Activated CD4-positive, alpha-beta T cell treated with anti-CD3 and anti-CD28 coated beads, Interleukin-10, Interleukin-2, amounts not matched to agents 100 ng/mL and 50 ng/mL, durations not matched to agents 16 hours and 8 hours (primary cell): ENCODE data around the gene CSNK2B.

Source experiments
- DNase-seq: peaks from one replicate; pipeline ENCODE4 v3.0.0-alpha.2; 2020

CSNK2B gene

DNA sequence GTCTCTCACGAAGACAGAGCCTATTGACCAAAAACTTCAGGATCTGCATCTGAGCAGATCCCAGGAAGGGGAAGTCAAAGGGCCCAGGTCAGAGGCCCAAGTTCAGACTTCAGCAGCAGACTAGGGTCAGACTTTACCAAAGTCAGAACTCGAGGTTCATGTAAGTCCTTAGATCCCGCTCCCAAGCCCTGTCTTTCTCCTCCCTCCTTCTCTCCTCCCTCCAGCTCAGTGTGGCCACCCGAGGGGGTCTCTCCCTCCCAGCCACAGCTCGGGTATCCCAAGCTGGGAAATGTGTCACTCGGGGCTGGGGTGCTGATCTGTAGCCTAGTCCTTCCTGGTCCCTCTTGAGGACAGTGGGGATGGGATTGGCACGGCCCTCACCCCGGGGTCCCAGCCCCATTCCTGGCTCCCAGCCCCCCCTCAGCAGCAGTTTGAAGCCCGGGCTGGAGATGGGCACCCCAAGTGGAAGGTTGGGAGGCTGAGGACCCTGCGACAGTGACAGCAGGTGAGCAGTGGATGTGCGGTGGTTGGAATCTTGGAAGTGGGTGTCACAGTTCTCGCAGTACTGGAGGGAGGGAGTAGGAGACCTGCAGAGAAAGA lies 3.7 kb upstream of the CSNK2B start:
- no peak for DNase-seq

DNA sequence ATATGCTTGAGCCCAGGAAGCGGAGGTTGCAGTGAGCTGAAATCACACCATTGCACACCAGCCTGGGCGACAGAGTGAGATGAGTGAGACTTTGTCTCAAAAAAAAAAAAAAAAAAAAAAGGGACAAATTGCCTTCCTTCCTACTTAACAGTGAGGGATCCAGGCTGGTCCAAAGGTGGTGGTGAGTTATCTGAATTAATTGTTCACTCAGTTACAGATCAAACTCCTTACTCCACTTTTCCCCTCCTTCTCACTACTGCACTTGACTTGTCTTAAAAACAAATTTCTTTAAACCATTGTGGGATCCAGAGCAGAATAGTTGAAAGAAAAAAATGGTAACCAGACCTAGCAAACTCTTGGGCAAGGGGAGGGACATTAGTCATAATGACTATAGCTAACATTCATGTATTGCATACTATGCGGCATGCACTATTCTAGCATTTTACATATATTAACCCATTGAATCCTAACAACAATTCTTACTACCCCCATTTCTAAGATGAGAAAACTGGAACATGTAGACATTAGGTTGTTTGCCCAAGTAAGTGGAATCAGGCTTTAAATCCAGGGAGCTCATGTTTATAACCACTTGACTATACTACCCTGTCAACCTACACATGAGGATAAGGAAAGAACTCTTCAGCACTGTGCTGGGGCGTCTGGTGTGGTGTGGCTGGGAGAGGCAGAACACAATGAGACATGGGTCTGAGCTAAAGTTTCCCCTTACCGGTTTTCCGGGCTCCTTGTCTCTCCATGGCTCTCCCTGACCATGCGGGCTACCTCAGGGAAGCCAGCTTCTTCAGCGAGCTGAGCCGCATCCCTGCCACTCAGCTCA lies 2.5 kb upstream of the CSNK2B start:
- no peak for DNase-seq

DNA sequence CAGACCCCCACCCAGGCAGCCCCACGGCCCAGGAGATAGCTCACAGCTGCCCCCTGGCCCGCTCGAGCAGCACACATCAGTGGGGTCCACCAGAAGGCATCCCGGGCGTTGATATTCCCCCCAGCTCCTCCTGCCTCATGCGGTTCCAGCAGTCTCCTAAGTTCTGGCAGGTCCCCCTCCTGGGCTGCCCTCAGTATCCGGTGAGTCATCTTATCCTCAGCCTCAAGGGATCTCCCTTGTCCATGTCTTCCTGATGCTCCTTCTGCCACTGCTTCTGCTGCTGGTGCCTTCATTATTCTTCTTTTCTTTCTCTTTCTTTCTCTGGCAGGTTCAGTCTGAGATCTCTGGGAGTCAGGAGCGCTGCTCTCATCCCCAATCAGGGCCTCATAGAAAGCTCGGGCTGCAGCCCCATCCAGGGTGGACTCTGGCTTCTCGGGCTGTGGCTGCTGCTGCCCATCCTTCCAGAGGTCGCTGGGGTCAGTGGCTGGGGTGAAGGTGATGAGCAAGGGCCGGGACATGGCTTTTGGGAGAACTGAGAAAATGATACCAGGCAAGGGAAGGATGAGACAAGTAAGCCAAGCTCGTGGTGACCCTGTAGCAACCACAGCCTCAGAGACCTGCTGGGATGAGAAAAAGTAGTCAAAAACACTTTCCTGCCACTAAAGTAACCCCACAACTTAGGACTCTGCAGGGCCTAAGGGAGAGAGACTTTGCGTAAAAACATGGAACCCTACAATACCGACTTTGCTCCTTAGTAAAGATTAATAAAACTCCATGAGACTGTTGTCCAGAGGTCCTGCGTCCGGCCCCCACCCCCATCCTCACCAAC lies 1.7 kb upstream of the CSNK2B start:
- peak; percentile 22 for DNase-seq

- DNase-seq = peak; percentile 95
Observed at GRCh38 chr6:31664790-31665500, 935 bp upstream of the CSNK2B start, which contains the start of gene GPANK1. TSS of gene GPANK1 (minus strand) at chr6:31664997. CDS start at chr6:31664478, 519 bp downstream.

- DNase-seq = no peak
Observed at GRCh38 chr6:31666337-31666965, 571 bp downstream of the CSNK2B start.

DNA sequence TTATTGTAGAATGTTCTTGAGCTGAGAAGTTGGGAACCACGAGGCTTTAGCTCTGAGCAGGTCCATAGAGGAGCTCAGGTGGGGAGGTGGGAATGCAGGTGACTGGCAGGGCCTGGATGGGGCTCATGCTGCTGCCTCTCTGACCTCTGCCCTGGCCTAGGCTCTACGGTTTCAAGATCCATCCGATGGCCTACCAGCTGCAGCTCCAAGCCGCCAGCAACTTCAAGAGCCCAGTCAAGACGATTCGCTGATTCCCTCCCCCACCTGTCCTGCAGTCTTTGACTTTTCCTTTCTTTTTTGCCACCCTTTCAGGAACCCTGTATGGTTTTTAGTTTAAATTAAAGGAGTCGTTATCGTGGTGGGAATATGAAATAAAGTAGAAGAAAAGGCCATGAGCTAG lies 3.8 kb downstream of the CSNK2B start, which contains the start of gene LY6G5B:
Gene LY6G5B, plus strand, starts transcription at position 301 of the 400 bp plus-strand sequence. CDS start 975 bp downstream, outside the sequence.
- no peak for DNase-seq

- no peak for DNase-seq
Observed at GRCh38 chr6:31676322-31676903, 10.5 kb downstream of the CSNK2B start.

DNA sequence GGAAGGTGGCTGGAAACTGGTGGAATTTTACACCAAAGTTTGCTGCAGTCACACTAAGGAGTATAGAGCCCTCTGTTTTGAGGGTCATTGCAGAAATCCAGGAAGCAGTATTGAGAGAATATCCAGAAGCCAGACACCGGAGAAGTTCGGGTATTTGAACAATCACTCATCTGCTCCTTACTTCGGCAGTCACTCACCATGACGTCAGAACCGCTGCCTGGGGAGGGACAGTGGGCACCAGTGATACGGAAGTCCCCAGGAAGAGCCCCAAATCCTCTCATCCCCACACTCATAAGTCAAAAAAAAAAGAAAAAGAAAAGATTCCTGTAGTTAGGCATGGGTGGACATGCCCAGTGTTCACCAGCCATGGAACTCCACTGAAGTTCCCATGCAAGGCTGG lies 11.0 kb downstream of the CSNK2B start:
- DNase-seq = no peak

DNA sequence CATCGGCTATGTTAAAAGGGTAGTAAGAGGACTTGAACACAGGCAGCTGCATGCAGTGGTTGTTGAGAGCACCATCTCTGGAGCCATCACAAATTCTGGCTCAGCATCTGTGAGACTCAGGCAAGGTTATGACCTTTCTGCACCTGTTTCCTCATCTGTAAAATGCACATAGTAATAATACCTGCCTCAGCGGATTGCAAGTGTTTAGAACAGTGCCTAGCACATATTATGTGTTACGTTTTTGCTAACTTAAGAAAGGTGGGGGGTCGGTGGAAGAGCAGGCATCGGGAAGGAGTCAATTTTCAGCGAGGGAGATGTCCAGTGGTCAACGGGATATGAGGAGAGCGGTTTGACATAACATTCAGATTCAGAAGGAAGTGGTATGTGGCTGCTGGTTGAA lies 12.1 kb downstream of the CSNK2B start:
- DNase-seq = no peak

GRCh38 chr6:31680226-31681134 lies 14.6 kb downstream of the CSNK2B start, which contains the start of gene LY6G5C:
TSS of gene LY6G5C (minus strand) at chr6:31681067. CDS start at chr6:31680373, 694 bp downstream.
- peak; percentile 79 for DNase-seq

DNA sequence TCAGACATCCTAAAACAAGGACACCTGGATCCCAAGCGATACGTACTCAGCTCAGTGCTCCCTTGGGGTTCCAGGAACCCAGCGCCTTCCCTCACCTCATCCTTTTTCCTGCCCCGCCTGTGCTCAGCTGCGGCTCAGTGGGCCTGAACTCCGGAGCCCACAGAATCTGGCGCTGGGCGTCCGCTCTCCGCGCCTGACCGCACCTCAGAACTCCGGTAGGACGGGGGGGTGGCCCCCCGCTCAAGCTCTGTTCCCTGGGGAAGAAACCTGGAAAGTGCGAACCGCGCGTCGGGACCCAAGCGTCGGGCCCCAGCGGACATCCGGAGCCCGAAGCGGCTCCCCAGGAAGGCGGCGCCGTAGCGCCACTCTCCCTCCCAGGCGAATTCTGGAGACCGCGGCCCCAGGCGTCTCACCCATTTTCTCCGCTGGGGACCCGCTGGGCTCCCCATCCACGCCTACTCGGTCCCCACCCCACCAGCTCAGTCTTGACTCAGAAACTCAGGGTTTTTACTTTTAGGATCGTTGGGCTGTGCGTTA lies 15.3 kb downstream of the CSNK2B start:
- DNase-seq = peak; percentile 55

- DNase-seq = no peak
Observed at GRCh38 chr6:31683591-31683990, 17.7 kb downstream of the CSNK2B start.

- no peak for DNase-seq
Observed at GRCh38 chr6:31686483-31686882, 20.6 kb downstream of the CSNK2B start.

DNA sequence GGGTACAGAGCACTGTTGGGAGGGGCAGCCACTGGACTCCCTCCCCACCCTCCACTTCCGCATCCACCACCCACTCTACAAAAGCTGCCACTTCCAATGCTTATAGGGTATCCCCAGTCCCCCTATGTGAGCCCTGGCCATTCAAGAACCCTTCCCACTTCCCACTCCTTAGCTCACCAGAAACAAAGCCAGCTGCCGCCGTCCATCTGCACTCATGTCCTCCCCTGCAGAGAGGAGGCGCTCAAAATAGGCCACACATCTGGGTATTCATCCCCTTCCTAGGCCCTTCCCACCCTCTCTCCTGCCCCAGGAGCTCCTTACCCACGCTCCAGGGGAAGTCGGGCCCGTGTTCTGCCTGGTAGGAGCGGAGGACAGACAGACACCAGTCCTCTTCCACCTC lies 21.4 kb downstream of the CSNK2B start:
- no peak for DNase-seq

- DNase-seq = no peak
Observed at GRCh38 chr6:31687860-31688693, 22.2 kb downstream of the CSNK2B start.

GRCh38 chr6:31689249-31690110 lies 23.6 kb downstream of the CSNK2B start:
- no peak for DNase-seq

DNA sequence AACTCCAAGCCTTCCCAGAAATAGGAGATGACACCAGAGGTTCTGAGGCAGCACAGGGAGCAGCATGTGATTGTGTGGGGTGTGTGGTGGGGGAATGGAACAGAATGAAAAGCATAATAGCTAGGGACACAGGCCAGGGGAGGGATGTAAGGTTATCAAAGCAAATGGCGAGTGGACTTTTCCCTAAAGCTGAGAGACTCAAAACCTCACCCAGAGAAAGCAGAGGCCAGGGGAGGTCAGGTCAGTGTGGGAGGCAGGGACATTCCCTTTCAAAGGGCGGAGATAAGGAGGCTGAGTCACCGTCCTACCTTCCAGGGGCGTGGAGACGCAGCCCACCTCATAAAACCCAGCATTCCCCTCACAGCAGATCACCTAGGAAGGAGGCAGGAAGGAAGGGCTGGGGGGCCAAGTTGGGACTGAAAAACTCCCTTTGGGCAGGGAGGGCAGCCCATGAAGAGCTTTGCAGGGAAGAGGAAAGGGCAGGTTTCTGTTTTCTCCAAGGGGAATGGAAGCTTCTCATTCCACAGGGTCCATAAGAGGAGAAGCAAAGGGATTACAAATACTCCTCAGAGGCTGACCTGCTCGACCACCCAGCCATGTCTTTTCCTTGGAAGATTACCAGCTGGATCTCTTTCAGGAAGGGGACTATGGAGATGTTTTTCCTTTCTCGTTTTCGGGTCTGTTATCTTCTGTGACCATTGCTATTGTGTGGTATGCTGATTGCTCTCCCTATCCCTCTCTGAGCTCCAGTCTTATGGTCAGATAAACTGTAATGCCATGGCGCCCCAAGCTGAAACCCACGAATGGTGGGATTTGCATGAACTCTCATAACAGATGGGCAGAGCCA lies 24.6 kb downstream of the CSNK2B start:
- DNase-seq = no peak
